Stromal cell of bone marrow (primary cell): ENCODE results near the gene SCARF2.
"Not testable (repeated sequence)": the region's sequence is repeated elsewhere in the genome, so short reads cannot be mapped to it uniquely, and the experiment has no call there.

Source experiments
- DNase-seq: peaks from one replicate; pipeline ENCODE4 v3.0.0-alpha.2; 2012; ENCODE audit warnings: low read depth

Gene SCARF2

DNA sequence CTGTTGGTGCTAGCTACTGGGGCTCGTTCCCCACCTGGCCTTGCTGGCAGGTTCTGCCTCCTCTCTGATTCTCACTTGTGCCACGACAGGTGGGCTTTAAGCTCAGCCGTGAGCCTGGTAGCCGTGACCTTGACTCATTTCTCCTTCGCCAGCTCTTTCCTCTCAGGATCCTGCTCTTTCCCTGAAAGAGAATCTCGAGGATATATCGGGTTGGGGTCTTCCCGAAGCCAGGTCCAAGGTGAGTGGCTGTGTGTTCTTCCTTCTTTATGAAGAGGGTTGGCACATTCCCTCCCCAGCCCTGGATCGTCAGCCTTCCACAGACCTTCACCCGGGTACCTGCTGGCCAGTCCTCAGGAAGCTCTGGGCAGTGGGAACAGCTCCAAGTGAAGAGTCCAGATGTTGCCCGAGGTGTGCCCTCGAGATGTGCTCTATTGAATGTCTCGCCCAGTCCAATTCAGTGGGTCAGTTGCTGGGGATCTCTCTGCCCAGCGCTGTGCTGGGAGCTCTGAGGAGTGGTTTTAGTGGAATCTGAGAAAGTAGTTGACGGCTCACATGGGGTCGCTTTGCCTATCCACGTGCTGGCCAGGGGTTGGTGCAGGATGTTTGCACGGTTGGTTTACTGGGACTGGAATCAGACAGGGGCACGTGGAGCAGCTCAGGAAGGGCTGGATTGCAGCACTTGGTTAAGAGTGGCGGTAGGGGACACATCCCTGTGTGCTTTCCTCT is 42.3 kb downstream of the SCARF2 start:
- no peak for DNase-seq

- DNase-seq = peak; percentile 82
These were observed 43.7 kb downstream of the SCARF2 start, which contains the start of gene ZNF74 for GRCh38 chr22:20393705-20394476. ZNF74 (plus strand) TSS chr22:20394151; CDS start chr22:20394629, 478 bp downstream.

GRCh38 chr22:20392983-20393704 is 44.5 kb downstream of the SCARF2 start:
- DNase-seq = no peak

GRCh38 chr22:20392365-20392881 is 45.2 kb downstream of the SCARF2 start:
- DNase-seq = not testable (repeated sequence)

DNA sequence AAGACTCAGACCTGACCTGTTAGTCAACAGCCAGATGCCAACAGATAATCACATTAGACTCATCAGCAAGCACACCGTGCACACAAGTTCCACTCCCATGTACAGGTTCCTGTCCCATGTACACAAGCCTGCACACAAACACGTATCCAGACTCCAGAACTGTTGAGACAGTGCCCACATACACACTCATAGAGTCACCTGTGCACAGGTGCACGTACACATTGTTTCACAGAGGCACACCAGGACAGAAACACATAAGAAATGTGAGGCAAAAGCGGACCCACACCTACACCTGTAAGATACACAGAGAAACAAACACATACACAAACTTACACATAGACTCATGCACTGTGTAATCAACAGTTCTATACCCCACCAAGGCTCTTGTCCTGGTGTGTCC is 46.4 kb downstream of the SCARF2 start:
- DNase-seq = no peak

GRCh38 chr22:20390394-20390907 is 47.2 kb downstream of the SCARF2 start:
- no peak for DNase-seq

DNA sequence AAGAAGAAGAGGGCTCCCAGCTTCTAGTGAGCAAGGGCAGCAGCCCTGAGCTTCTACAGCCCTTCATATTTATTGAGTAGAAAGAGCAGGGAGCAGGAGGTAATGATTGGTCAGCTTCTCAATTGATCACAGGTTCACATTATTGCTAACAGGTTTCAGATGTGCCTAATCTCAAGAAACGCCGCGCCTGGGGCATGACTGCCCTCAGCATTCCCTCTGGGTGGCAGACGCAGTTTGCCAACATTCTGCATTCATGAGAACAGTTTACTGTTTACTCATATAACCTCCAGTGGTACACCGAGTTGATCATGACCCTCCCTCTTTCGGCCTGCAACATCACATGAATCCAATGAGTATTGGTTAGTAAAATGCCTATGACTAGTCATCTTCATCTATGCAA is 48.3 kb downstream of the SCARF2 start:
- DNase-seq = no peak

- no peak for DNase-seq
These were observed 49.4 kb downstream of the SCARF2 start for GRCh38 chr22:20388200-20388599.

GRCh38 chr22:20386972-20387371 is 50.7 kb downstream of the SCARF2 start:
- no peak for DNase-seq

- DNase-seq = no peak
These were observed 51.3 kb downstream of the SCARF2 start for GRCh38 chr22:20386336-20386735.

- no peak for DNase-seq
These were observed 52.8 kb downstream of the SCARF2 start for GRCh38 chr22:20384865-20385264.

DNA sequence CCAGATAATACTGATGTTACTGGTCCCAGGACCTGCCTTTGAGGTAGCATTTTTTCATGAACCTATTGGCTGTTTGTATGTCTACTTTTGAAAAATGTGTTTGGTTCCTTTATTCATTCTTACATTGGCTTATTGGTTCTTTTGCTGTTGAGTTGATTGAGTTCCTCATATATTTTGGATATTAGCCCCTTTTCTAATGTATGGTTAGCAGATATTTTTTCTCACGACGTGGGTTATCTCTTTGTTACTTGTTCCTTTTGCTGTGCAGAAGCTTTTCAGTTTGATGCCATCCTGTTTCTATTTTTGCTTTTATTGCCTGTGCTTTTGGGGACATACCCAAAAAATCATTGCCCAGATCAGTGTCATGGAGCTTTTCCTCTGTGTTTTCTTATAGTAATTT is 53.5 kb downstream of the SCARF2 start:
- no peak for DNase-seq

DNA sequence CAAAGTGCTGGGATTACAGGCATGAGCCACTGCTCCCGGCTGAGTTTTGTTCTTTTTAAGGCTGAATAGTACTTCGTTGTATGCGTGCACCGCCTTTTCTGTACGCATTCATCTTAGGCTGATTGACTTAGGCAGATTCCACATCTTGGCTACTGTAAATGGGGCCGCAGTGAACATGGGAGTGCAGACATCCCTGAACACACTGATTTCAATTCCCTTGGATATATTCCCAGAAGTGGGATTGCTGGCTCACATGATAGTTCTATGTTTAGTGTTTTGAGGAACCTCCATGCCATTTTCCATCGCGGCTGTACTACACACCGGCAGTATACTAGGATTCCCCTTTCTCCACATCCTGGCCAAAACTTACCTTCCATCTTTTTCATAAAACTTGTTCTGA is 54.1 kb downstream of the SCARF2 start:
- no peak for DNase-seq

DNA sequence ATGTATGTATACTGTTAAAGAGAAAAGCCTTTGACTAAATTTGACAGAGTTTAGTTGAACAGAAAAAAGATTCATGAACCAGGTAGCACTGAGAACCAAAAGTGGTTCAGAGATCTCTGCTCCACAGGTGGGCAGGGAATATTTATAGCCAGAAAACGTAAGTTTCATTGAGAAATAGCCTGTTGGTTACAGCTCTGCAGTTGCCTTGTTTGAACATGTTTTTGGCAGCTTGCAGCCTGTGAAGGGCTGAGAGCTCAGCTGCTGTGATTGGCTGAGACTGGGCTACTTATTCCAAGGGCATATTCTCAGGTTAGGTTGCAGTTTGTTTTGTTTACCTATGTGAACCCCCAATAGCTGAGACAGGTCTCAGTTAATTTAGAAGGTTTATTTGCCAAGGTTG is 57.1 kb downstream of the SCARF2 start:
- no peak for DNase-seq

DNA sequence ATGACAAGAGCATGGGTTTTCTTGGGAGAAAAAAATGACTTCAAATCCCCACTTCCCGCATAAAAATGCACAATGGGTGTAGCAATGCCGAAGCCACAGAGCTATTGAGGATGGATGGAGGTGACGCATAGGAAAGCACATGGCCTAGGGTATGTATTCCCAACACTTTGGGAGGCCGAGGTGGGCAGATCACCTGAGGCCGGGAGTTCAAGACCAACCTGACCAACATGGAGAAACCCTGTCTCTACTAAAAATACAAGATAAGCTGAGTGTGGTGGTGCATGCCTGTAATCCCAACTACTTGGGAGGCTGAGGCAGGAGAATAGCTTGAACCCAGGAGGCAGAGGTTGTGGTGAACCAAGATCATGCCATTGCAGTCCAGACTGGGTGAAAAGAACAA is 58.9 kb downstream of the SCARF2 start:
- not testable (repeated sequence) for DNase-seq

DNA sequence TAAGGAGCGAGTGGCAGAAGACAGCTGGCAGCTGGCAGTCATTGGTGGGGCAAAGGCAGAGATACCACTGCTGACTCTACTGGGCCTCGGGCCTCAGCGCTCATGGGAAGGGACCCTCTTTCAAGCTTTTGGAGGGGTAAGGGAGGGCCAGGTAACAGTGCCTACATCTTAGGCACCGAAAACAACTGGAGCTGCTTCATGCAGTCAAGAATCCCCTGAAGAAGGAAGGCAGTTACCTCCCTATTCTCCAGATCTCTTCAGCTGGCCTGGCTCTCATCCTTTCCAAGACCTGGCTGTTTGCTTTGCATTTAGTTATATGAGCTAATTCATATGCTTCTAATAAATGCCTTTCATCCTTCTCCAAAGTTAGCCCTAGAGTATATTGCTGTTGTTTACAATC is 59.5 kb downstream of the SCARF2 start:
- DNase-seq = no peak

DNA sequence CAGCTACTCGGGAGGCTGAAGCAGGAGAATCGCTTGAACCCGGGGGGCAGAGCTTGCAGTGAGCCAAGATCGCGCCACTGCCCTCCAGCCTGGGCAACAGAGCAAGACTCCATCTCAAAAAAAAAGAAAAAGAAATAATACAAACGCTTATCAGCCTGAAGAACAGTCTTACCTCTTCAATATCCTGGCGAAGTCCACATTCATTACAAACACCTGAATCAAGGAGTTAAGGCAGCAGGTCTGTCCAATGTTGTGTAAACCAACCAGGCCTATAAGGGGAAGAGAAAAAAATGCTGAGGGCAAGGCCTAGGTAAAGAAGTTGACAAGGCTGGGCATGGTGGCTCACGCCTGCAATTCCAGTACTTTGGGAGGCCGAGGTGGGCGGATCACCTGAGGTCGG is 60.6 kb downstream of the SCARF2 start:
- not testable (repeated sequence) for DNase-seq

DNA sequence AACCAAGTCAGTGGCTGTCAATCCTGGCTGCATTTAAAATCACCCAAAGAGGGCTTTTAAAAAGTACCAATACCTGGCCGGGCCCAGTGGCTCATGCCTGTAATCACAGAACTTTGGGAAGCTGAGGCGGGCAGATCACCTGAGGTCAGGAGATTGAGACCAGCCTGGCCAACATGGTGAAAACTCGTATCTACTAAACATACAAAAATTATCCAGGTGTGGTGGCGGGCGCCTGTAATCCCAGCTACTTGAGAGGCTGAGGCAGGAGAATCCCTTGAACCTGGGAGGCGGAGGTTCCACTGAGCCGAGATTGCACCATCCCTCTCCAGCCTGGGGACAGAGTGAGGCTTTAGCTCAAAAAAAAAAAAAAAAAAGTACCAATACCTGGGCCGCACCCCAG is 61.3 kb downstream of the SCARF2 start:
- DNase-seq = not testable (repeated sequence)
